GM12874 (cell line): Measurements from ENCODE around the gene C2CD2L.

Experiments used
- CTCF ChIP-seq: IDR thresholded peaks from 2 replicates; pipeline ENCODE4 v1.5.1; 2011; ENCODE audit warnings: low read depth, mild to moderate bottlenecking, control low read depth, low read length, moderate library complexity; ENCODE audit not compliant: insufficient read depth

Gene C2CD2L

DNA sequence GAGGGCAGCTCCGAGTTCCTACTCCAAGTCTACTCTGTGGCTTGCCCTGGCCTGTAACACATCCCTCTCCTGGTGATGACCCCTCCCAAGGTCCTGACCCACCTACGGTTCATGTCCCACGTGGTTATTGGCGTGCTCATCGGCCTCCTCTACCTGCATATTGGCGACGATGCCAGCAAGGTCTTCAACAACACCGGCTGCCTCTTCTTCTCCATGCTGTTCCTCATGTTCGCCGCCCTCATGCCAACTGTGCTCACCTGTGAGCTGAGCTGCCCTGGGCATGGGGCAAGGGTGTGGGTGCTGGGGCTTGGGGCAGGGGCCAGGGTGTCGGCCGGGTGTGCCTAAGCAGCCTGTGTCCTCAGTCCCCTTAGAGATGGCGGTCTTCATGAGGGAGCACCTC is 51.3 kb downstream of the C2CD2L start:
- TF ChIP-seq CTCF = no peak

- no peak for TF ChIP-seq CTCF
These were observed 53.0 kb downstream of the C2CD2L start for GRCh38 chr11:119160151-119160550.

DNA sequence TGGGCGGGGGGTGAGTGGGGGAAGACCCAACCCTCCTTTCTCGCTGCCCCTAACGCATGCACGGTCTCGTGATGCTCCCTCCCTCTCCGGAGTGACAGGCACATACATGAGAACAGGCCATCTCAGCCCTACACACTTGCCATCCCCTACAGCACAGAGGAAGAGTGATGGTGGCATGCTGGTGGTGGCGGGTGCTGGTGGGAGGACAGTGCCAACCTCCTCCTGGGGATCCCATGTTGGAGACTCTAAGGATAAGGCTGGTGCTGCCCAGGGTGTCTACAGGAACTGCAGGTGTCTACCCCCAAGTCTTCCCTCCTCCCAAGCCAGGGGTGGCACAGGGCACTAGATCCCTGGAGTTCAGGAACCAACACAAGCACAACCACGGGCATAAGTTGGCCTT is 54.7 kb downstream of the C2CD2L start:
- TF ChIP-seq CTCF = no peak

- TF ChIP-seq CTCF = no peak
These were observed 59.4 kb downstream of the C2CD2L start for GRCh38 chr11:119166368-119167076.

- no peak for TF ChIP-seq CTCF
These were observed 60.8 kb downstream of the C2CD2L start for GRCh38 chr11:119167933-119168332.
